ENCODE data around the gene LHX1. TPM values are rescaled to one million over a fixed set of nuclear protein-coding genes. Genes with fewer than 3 reads are reported as not detected.

The LHX1 gene
- total and polyA plus RNA-seq, 2 donors (not counting 1 experiment from before 2014, with no cell fraction given): not detected

- H3K27me3 ChIP-seq (ENCODE audit: control insufficient read depth, insufficient read depth, low read length): no peaks in the 10 kb centered on the region
- H3K4me1 ChIP-seq (ENCODE audit: control insufficient read depth, extremely low read depth, insufficient read depth, low read length): no peaks in the 10 kb centered on the region
- H3K9ac ChIP-seq (ENCODE audit: insufficient read depth, low read length): no peak overlapping the region
- H2AFZ ChIP-seq (ENCODE audit: low read length): no peak overlapping the region
- H3K79me2 ChIP-seq (ENCODE audit: control insufficient read depth, insufficient read depth, low read length): no peaks in the 10 kb centered on the region
- TF ChIP-seq EZH2 (IDR thresholded peaks at IDR 0.05; ENCODE audit: low read length, missing control alignments): no peak
- TF ChIP-seq, protein P1, sequence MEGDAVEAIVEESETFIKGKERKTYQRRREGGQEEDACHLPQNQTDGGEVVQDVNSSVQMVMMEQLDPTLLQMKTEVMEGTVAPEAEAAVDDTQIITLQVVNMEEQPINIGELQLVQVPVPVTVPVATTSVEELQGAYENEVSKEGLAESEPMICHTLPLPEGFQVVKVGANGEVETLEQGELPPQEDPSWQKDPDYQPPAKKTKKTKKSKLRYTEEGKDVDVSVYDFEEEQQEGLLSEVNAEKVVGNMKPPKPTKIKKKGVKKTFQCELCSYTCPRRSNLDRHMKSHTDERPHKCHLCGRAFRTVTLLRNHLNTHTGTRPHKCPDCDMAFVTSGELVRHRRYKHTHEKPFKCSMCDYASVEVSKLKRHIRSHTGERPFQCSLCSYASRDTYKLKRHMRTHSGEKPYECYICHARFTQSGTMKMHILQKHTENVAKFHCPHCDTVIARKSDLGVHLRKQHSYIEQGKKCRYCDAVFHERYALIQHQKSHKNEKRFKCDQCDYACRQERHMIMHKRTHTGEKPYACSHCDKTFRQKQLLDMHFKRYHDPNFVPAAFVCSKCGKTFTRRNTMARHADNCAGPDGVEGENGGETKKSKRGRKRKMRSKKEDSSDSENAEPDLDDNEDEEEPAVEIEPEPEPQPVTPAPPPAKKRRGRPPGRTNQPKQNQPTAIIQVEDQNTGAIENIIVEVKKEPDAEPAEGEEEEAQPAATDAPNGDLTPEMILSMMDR (conservative IDR thresholded peaks at IDR 0.05 in 1 of 2, IDR thresholded peaks at IDR 0.05 in 1 of 2; ENCODE audit: low read depth in 1 of 2, low read length in 2 of 2): no peak
- DNase-seq (ENCODE audit: low read depth in 2 of 2): no peak
- H3K36me3 ChIP-seq (ENCODE audit: control insufficient read depth, insufficient read depth, low read length): no peaks in the 10 kb centered on the region
- H3K9me3 ChIP-seq (ENCODE audit: control insufficient read depth, insufficient read depth, low read depth, low read length): no peaks in the 10 kb centered on the region
- no peaks in the 10 kb centered on the region for H4K20me1 ChIP-seq (ENCODE audit: control insufficient read depth, extremely low read depth, insufficient read depth, low read length)
- no peak overlapping the region for H3K4me3 ChIP-seq (replicated peaks in 1 of 4; ENCODE audit: control extremely low read depth in 1 of 4, insufficient read depth in 1 of 4, low read depth in 3 of 4, low read length in 4 of 4)
- no peak overlapping the region for H3K4me2 ChIP-seq (ENCODE audit: extremely low read depth, insufficient read depth, low read length)
- H3K27ac ChIP-seq (ENCODE audit: insufficient read depth, low read length): no peak overlapping the region
Measured at GRCh38 chr17:36919407-36919968, 17.8 kb upstream of the LHX1 start.

- peak in 1 of 2 donors; percentile 83 for DNase-seq (ENCODE audit: low read depth in 2 of 2)
- H3K36me3 ChIP-seq (ENCODE audit: control insufficient read depth, insufficient read depth, low read length): no peaks in the 10 kb centered on the region
- TF ChIP-seq, protein P1 (conservative IDR thresholded peaks at IDR 0.05 in 1 of 2, IDR thresholded peaks at IDR 0.05 in 1 of 2; ENCODE audit: low read depth in 1 of 2, low read length in 2 of 2): no peak
- no peak for TF ChIP-seq EZH2 (IDR thresholded peaks at IDR 0.05; ENCODE audit: low read length, missing control alignments)
- no peak overlapping the region for H3K4me2 ChIP-seq (ENCODE audit: extremely low read depth, insufficient read depth, low read length)
- H3K9me3 ChIP-seq (ENCODE audit: control insufficient read depth, insufficient read depth, low read depth, low read length): no peaks in the 10 kb centered on the region
- H2AFZ ChIP-seq (ENCODE audit: low read length): no peak overlapping the region
- no peak overlapping the region for H3K4me3 ChIP-seq (replicated peaks in 1 of 4; ENCODE audit: control extremely low read depth in 1 of 4, insufficient read depth in 1 of 4, low read depth in 3 of 4, low read length in 4 of 4)
- no peaks in the 10 kb centered on the region for H3K79me2 ChIP-seq (ENCODE audit: control insufficient read depth, insufficient read depth, low read length)
- no peak overlapping the region for H3K27ac ChIP-seq (ENCODE audit: insufficient read depth, low read length)
- no peak overlapping the region for H3K9ac ChIP-seq (ENCODE audit: insufficient read depth, low read length)
- no peaks in the 10 kb centered on the region for H4K20me1 ChIP-seq (ENCODE audit: control insufficient read depth, extremely low read depth, insufficient read depth, low read length)
- H3K4me1 ChIP-seq (ENCODE audit: control insufficient read depth, extremely low read depth, insufficient read depth, low read length): no peaks in the 10 kb centered on the region
- H3K27me3 ChIP-seq (ENCODE audit: control insufficient read depth, insufficient read depth, low read length): no peaks in the 10 kb centered on the region
Measured at GRCh38 chr17:36920032-36921005, 17.0 kb upstream of the LHX1 start.

DNA sequence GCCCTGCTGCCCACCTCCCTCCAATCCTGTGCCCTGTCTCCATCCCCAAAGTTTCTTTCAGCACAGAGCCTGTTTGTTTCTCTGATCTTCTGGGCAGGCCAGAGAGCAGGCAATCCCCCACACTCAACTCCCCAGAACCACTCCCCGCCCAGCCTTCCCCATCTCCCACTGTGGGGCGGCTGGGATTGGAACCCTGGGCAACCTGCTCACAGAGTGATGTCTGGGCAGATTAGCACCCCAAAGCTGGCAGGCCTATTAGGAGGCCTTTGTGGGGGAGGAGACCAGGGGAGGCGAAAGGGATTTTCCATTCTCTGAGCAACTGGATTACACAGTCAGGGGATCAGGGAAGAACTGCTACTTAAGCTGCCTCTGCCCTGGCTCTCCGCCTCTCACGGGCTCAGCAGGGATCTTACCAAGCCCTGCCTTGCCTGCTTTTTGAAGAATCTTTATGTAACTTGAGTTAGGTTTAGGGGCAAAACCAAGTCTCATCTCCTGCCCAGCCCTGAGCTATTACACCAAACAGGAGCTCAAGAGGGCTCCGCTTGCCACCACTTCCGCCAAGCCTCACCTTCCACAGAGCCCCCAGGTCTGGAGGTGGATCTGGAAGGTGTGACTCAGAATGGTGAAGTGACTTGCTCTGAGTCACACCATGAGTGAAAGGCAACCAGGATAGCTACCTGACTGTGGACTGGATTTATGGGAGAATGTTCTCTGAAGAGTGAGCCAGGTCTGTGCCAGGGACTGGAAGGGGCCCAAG, 16.0 kb upstream of the LHX1 start:
- no peak overlapping the region for H3K4me2 ChIP-seq (ENCODE audit: extremely low read depth, insufficient read depth, low read length)
- no peaks in the 10 kb centered on the region for H3K4me1 ChIP-seq (ENCODE audit: control insufficient read depth, extremely low read depth, insufficient read depth, low read length)
- no peak overlapping the region for H2AFZ ChIP-seq (ENCODE audit: low read length)
- H3K9me3 ChIP-seq (ENCODE audit: control insufficient read depth, insufficient read depth, low read depth, low read length): no peaks in the 10 kb centered on the region
- peak in 1 of 2 donors; percentile 82 for DNase-seq (ENCODE audit: low read depth in 2 of 2)
- no peak overlapping the region for H3K27ac ChIP-seq (ENCODE audit: insufficient read depth, low read length)
- H3K36me3 ChIP-seq (ENCODE audit: control insufficient read depth, insufficient read depth, low read length): no peaks in the 10 kb centered on the region
- H3K27me3 ChIP-seq (ENCODE audit: control insufficient read depth, insufficient read depth, low read length): peaks cover 3% of the 10 kb centered on the region
- no peak overlapping the region for H3K4me3 ChIP-seq (replicated peaks in 1 of 4; ENCODE audit: control extremely low read depth in 1 of 4, insufficient read depth in 1 of 4, low read depth in 3 of 4, low read length in 4 of 4)
- no peak overlapping the region for H3K9ac ChIP-seq (ENCODE audit: insufficient read depth, low read length)
- no peak for TF ChIP-seq EZH2 (IDR thresholded peaks at IDR 0.05; ENCODE audit: low read length, missing control alignments)
- TF ChIP-seq, protein P1 (conservative IDR thresholded peaks at IDR 0.05 in 1 of 2, IDR thresholded peaks at IDR 0.05 in 1 of 2; ENCODE audit: low read depth in 1 of 2, low read length in 2 of 2): no peak
- no peaks in the 10 kb centered on the region for H4K20me1 ChIP-seq (ENCODE audit: control insufficient read depth, extremely low read depth, insufficient read depth, low read length)
- H3K79me2 ChIP-seq (ENCODE audit: control insufficient read depth, insufficient read depth, low read length): no peaks in the 10 kb centered on the region

Measured in fibroblast of lung (primary cell).